VCaP (cell line): ENCODE results near the gene EML4.
A peak's percentile ranks its signal among the peaks of the same experiment; 100 is the strongest.

ENCODE experiments used
- H3K27ac ChIP-seq: fragments of 450-650 bp; 2 replicates; pipeline ENCODE4 v1.5.1; 2017
- CTCF ChIP-seq: fragments of 450-650 bp; conservative IDR thresholded peaks from 2 replicates; pipeline ENCODE4 v1.5.1; 2017; ENCODE audit warnings: mild to moderate bottlenecking, moderate library complexity

EML4 gene

GRCh38 chr2:42303252-42303651, 134.1 kb downstream of the EML4 start:
- TF ChIP-seq CTCF, result no peak
- H3K27ac ChIP-seq, result no peak overlapping the region

- no peak overlapping the region for H3K27ac ChIP-seq
- no peak for TF ChIP-seq CTCF
Measured at GRCh38 chr2:42304059-42304713, 135.0 kb downstream of the EML4 start.

- TF ChIP-seq CTCF, result no peak
- no peak overlapping the region for H3K27ac ChIP-seq
Measured at GRCh38 chr2:42307180-42307579, 138.0 kb downstream of the EML4 start.

- TF ChIP-seq CTCF, result no peak
- peak overlapping the region; percentile 95; the same call in 1 of the 2 replicates for H3K27ac ChIP-seq
Measured at GRCh38 chr2:42309366-42309765, 140.2 kb downstream of the EML4 start.

GRCh38 chr2:42310007-42310515, 140.9 kb downstream of the EML4 start:
- peak overlapping the region; percentile 95 for H3K27ac ChIP-seq
- no peak for TF ChIP-seq CTCF

GRCh38 chr2:42312106-42312505, 143.0 kb downstream of the EML4 start:
- H3K27ac ChIP-seq, result peak overlapping the region; percentile 95
- no peak for TF ChIP-seq CTCF

GRCh38 chr2:42314892-42315468, 145.8 kb downstream of the EML4 start:
- no peak for TF ChIP-seq CTCF
- peak overlapping the region; percentile 95; the same call in 1 of the 2 replicates for H3K27ac ChIP-seq
